Measurements from ENCODE around the gene DPYSL5. TPM values are rescaled to one million over a fixed set of nuclear protein-coding genes. Genes with fewer than 3 reads are reported as not detected.
A peak's percentile ranks its signal among the peaks of the same experiment; 100 is the strongest.
"Not testable (repeated sequence)": the region's sequence is repeated elsewhere in the genome, so short reads cannot be mapped to it uniquely, and the experiment has no call there.

Gene DPYSL5
- polyA plus RNA-seq, 4 donors: 4.5 to 7.7 (median 6.3) TPM

GRCh38 chr2:26923189-26923466 lies 75.2 kb downstream of the DPYSL5 start:
- DNase-seq (ENCODE audit: low read depth in 4 of 4, low spot score in 2 of 4): not testable (repeated sequence)

GRCh38 chr2:26924731-26925099 lies 76.8 kb downstream of the DPYSL5 start:
- DNase-seq (ENCODE audit: low read depth in 4 of 4, low spot score in 2 of 4): no peak

GRCh38 chr2:26925100-26925791 lies 77.3 kb downstream of the DPYSL5 start:
- DNase-seq (ENCODE audit: low read depth in 4 of 4, low spot score in 2 of 4): no peak

GRCh38 chr2:26927221-26927620 lies 79.3 kb downstream of the DPYSL5 start:
- no peak for DNase-seq (ENCODE audit: low read depth in 4 of 4, low spot score in 2 of 4)

GRCh38 chr2:26932974-26933373 lies 85.0 kb downstream of the DPYSL5 start:
- no peak for DNase-seq (ENCODE audit: low read depth in 4 of 4, low spot score in 2 of 4)

GRCh38 chr2:26933431-26934334 lies 85.8 kb downstream of the DPYSL5 start:
- DNase-seq (ENCODE audit: low read depth in 4 of 4, low spot score in 2 of 4): no peak

- no peak for DNase-seq (ENCODE audit: low read depth in 4 of 4, low spot score in 2 of 4)
These were observed 86.4 kb downstream of the DPYSL5 start for GRCh38 chr2:26934335-26934724.

GRCh38 chr2:26934985-26935384 lies 87.1 kb downstream of the DPYSL5 start:
- no peak for DNase-seq (ENCODE audit: low read depth in 4 of 4, low spot score in 2 of 4)

GRCh38 chr2:26936855-26937254 lies 88.9 kb downstream of the DPYSL5 start:
- DNase-seq (ENCODE audit: low read depth in 4 of 4, low spot score in 2 of 4): no peak

- DNase-seq (ENCODE audit: low read depth in 4 of 4, low spot score in 2 of 4): no peak
These were observed 90.6 kb downstream of the DPYSL5 start for GRCh38 chr2:26938399-26939118.

GRCh38 chr2:26940001-26940400 lies 92.1 kb downstream of the DPYSL5 start:
- DNase-seq (ENCODE audit: low read depth in 4 of 4, low spot score in 2 of 4): no peak

GRCh38 chr2:26941486-26941885 lies 93.6 kb downstream of the DPYSL5 start:
- no peak for DNase-seq (ENCODE audit: low read depth in 4 of 4, low spot score in 2 of 4)

GRCh38 chr2:26942543-26943295 lies 94.8 kb downstream of the DPYSL5 start:
- peak in 1 of 4 donors; percentile 27 for DNase-seq (ENCODE audit: low read depth in 4 of 4, low spot score in 2 of 4)

- DNase-seq (ENCODE audit: low read depth in 4 of 4, low spot score in 2 of 4): no peak
These were observed 98.2 kb downstream of the DPYSL5 start for GRCh38 chr2:26945991-26946750.

GRCh38 chr2:26946841-26947784 lies 99.2 kb downstream of the DPYSL5 start:
- DNase-seq (ENCODE audit: low read depth in 4 of 4, low spot score in 2 of 4): no peak

GRCh38 chr2:26948800-26949199 lies 100.9 kb downstream of the DPYSL5 start:
- no peak for DNase-seq (ENCODE audit: low read depth in 4 of 4, low spot score in 2 of 4)

- no peak for DNase-seq (ENCODE audit: low read depth in 4 of 4, low spot score in 2 of 4)
These were observed 102.3 kb downstream of the DPYSL5 start for GRCh38 chr2:26950246-26950645.

- DNase-seq (ENCODE audit: low read depth in 4 of 4, low spot score in 2 of 4): no peak
These were observed 103.3 kb downstream of the DPYSL5 start for GRCh38 chr2:26951236-26951635.

GRCh38 chr2:26952374-26952773 lies 104.4 kb downstream of the DPYSL5 start:
- DNase-seq (ENCODE audit: low read depth in 4 of 4, low spot score in 2 of 4): no peak

Measured in left renal cortex interstitium (tissue), 4 donors.